Astrocyte (in vitro differentiated cells and primary cell): ENCODE data around the gene KRT78. TPM values are rescaled to one million over a fixed set of nuclear protein-coding genes. Genes with fewer than 3 reads are reported as not detected.

Experiments used
- DNase-seq: peaks from one replicate; pipeline ENCODE4 v3.0.0-alpha.2; 2010; ENCODE audit warnings: low read depth
- FAIRE-seq: peaks from 2 replicates; lab custom pipeline; 2011; peaks lifted over from hg19 to GRCh38; lab: Jason Lieb, UNC
- H2AFZ ChIP-seq: 2 replicates; pipeline ENCODE4 v1.6.0; 2012; ENCODE audit warnings: low read depth, low read length, inconsistent platforms
- H3K27ac ChIP-seq: 2 replicates; pipeline ENCODE4 v1.5.1; 2011; ENCODE audit warnings: low read depth, low read length, inconsistent platforms
- H3K27me3 ChIP-seq: 2 replicates; pipeline ENCODE4 v1.6.0; 2011; ENCODE audit warnings: low read length, inconsistent platforms; ENCODE audit not compliant: insufficient read depth
- H3K36me3 ChIP-seq: 2 replicates; pipeline ENCODE4 v1.5.1; 2011; ENCODE audit warnings: low read length, inconsistent platforms; ENCODE audit not compliant: insufficient read depth
- H3K4me1 ChIP-seq: 2 replicates; pipeline ENCODE4 v1.5.1; 2011; ENCODE audit warnings: low read length, inconsistent platforms; ENCODE audit not compliant: insufficient read depth
- H3K4me2 ChIP-seq: 2 replicates; pipeline ENCODE4 v1.6.0; 2012; ENCODE audit warnings: low read length, inconsistent platforms
- H3K4me3 ChIP-seq: 2 replicates; pipeline ENCODE4 v1.5.1; 2011; ENCODE audit warnings: low read depth, mild to moderate bottlenecking, low read length, inconsistent platforms; ENCODE audit not compliant: insufficient read depth
- H3K79me2 ChIP-seq: 2 replicates; pipeline ENCODE4 v1.6.0; 2012; ENCODE audit warnings: mild to moderate bottlenecking, low read length, inconsistent platforms; ENCODE audit not compliant: insufficient read depth
- H3K9ac ChIP-seq: 2 replicates; pipeline ENCODE4 v1.6.0; 2012; ENCODE audit warnings: mild to moderate bottlenecking, low read length, inconsistent platforms
- H3K9me3 ChIP-seq: 2 replicates; pipeline ENCODE4 v1.5.1; 2012; ENCODE audit warnings: low read depth, mild to moderate bottlenecking, low read length, inconsistent platforms; ENCODE audit not compliant: insufficient read depth
- H4K20me1 ChIP-seq: 2 replicates; pipeline ENCODE4 v1.6.0; 2012; ENCODE audit warnings: low read length, inconsistent platforms; ENCODE audit not compliant: insufficient read depth
- H3K27ac Mint-ChIP-seq: one replicate; pipeline ENCODE4 v1.8.0; 2021; ENCODE audit warnings: mild to moderate bottlenecking, mixed read lengths; ENCODE audit not compliant: unreplicated experiment
- H3K27me3 Mint-ChIP-seq: one replicate; pipeline ENCODE4 v1.8.0; 2021; ENCODE audit warnings: low read depth, mixed read lengths; ENCODE audit not compliant: unreplicated experiment
- H3K36me3 Mint-ChIP-seq: one replicate; pipeline ENCODE4 v1.8.0; 2021; ENCODE audit warnings: low read depth, mixed read lengths; ENCODE audit not compliant: unreplicated experiment
- H3K4me1 Mint-ChIP-seq: one replicate; pipeline ENCODE4 v1.8.0; 2021; ENCODE audit warnings: low read depth, mixed read lengths; ENCODE audit not compliant: unreplicated experiment
- H3K4me3 Mint-ChIP-seq: one replicate; pipeline ENCODE4 v1.8.0; 2021; ENCODE audit warnings: mild to moderate bottlenecking, moderate library complexity, mixed read lengths; ENCODE audit not compliant: unreplicated experiment
- H3K9me3 Mint-ChIP-seq: one replicate; pipeline ENCODE4 v1.8.0; 2021; ENCODE audit warnings: mild to moderate bottlenecking, mixed read lengths; ENCODE audit not compliant: unreplicated experiment
- CTCF ChIP-seq: IDR thresholded peaks from 2 replicates; pipeline ENCODE4 v1.5.1; 2011; ENCODE audit warnings: low read depth, mild to moderate bottlenecking, inconsistent platforms, low read length, moderate library complexity; ENCODE audit not compliant: insufficient read depth
- EZH2 ChIP-seq: IDR thresholded peaks from 2 replicates; pipeline ENCODE4 v1.6.1; 2012; ENCODE audit warnings: mild to moderate bottlenecking, low read length, inconsistent platforms; ENCODE audit not compliant: insufficient read depth
- total RNA-seq: library from RNA; stranded (reverse); gene quantifications from 2 replicates; pipeline ENCODE4 v1.2.1, GENCODE V29; 2021

Gene KRT78
- total RNA-seq, 1 donor from 2014 or later: not detected

GRCh38 chr12:52813885-52814709 is 34.7 kb downstream of the KRT78 start, which contains the start of gene KRT4:
Gene KRT4 (minus strand): TSS chr12:52814116. CDS start chr12:52814058, 58 bp downstream.
- FAIRE-seq: no peak
- H3K79me2 ChIP-seq: no peaks in the 10 kb centered on the region
- H3K4me2 ChIP-seq: no peak within 1 kb of the TSS
- no peak for TF ChIP-seq CTCF
- TF ChIP-seq EZH2: no peak
- H3K27me3 Mint-ChIP-seq: peaks cover 58% of the 10 kb centered on the region
- DNase-seq: peak; percentile 63
- H3K36me3 Mint-ChIP-seq: peaks cover 4% of the 10 kb centered on the region
- no peaks in the 10 kb centered on the region for H4K20me1 ChIP-seq
- H3K4me1 Mint-ChIP-seq: peaks cover 4% of the 10 kb centered on the region
- no peaks in the 10 kb centered on the region for H3K36me3 ChIP-seq
- no peaks in the 10 kb centered on the region for H3K9me3 ChIP-seq
- H3K4me1 ChIP-seq: no peaks in the 10 kb centered on the region
- no peak within 1 kb of the TSS for H3K27ac ChIP-seq
- H3K9me3 Mint-ChIP-seq: no peaks in the 10 kb centered on the region
- H3K9ac ChIP-seq: no peak within 1 kb of the TSS
- no peak within 1 kb of the TSS for H3K4me3 Mint-ChIP-seq
- H3K27ac Mint-ChIP-seq: no peak within 1 kb of the TSS
- peaks cover 18% of the 10 kb centered on the region for H3K27me3 ChIP-seq
- no peak within 1 kb of the TSS for H3K4me3 ChIP-seq
- no peak within 1 kb of the TSS for H2AFZ ChIP-seq

GRCh38 chr12:52813203-52813819 is 35.5 kb downstream of the KRT78 start:
- Mint-ChIP-seq H3K27ac (no peak overlapping the region), H3K27me3 (peaks cover 59% of the 10 kb centered on the region), H3K9me3 (no peaks in the 10 kb centered on the region), H3K4me3 (no peak overlapping the region), H3K4me1 (peaks cover 4% of the 10 kb centered on the region), H3K36me3 (peaks cover 4% of the 10 kb centered on the region)
- no peak overlapping the region for H3K4me2 ChIP-seq
- DNase-seq: no peak
- H3K9me3 ChIP-seq: no peaks in the 10 kb centered on the region
- H3K36me3 ChIP-seq: no peaks in the 10 kb centered on the region
- FAIRE-seq: no peak
- H3K27me3 ChIP-seq: peaks cover 25% of the 10 kb centered on the region
- no peaks in the 10 kb centered on the region for H4K20me1 ChIP-seq
- TF ChIP-seq CTCF (no peak), EZH2 (no peak)
- H3K4me3 ChIP-seq: no peak overlapping the region
- no peaks in the 10 kb centered on the region for H3K79me2 ChIP-seq
- H3K9ac ChIP-seq: no peak overlapping the region
- H2AFZ ChIP-seq: no peak overlapping the region
- H3K27ac ChIP-seq: no peak overlapping the region
- no peaks in the 10 kb centered on the region for H3K4me1 ChIP-seq

- no peak overlapping the region for H3K9ac ChIP-seq
- H3K9me3 ChIP-seq: no peaks in the 10 kb centered on the region
- H4K20me1 ChIP-seq: no peaks in the 10 kb centered on the region
- H3K36me3 Mint-ChIP-seq: peaks cover 4% of the 10 kb centered on the region
- DNase-seq: no peak
- H3K79me2 ChIP-seq: no peaks in the 10 kb centered on the region
- H2AFZ ChIP-seq: no peak overlapping the region
- no peak overlapping the region for H3K4me3 ChIP-seq
- no peak overlapping the region for H3K4me2 ChIP-seq
- no peak overlapping the region for H3K27ac Mint-ChIP-seq
- H3K4me3 Mint-ChIP-seq: no peak overlapping the region
- H3K27me3 ChIP-seq: peaks cover 31% of the 10 kb centered on the region
- no peak for FAIRE-seq
- peaks cover 2% of the 10 kb centered on the region for H3K4me1 Mint-ChIP-seq
- no peak overlapping the region for H3K27ac ChIP-seq
- H3K4me1 ChIP-seq: no peaks in the 10 kb centered on the region
- TF ChIP-seq CTCF (no peak), EZH2 (no peak)
- peaks cover 58% of the 10 kb centered on the region for H3K27me3 Mint-ChIP-seq
- no peaks in the 10 kb centered on the region for H3K36me3 ChIP-seq
- H3K9me3 Mint-ChIP-seq: no peaks in the 10 kb centered on the region
These were observed 36.0 kb downstream of the KRT78 start for GRCh38 chr12:52812749-52813148.
